ENCODE data around the gene NFATC2IP. TPM values are rescaled to one million over a fixed set of nuclear protein-coding genes. Genes with fewer than 3 reads are reported as not detected.
A peak's percentile ranks its signal among the peaks of the same experiment; 100 is the strongest.
"Not testable (repeated sequence)": the region's sequence is repeated elsewhere in the genome, so short reads cannot be mapped to it uniquely, and the experiment has no call there.

NFATC2IP gene
- total RNA-seq, 2 donors from 2014 or later, result 81.1 to 97.6 TPM

DNA sequence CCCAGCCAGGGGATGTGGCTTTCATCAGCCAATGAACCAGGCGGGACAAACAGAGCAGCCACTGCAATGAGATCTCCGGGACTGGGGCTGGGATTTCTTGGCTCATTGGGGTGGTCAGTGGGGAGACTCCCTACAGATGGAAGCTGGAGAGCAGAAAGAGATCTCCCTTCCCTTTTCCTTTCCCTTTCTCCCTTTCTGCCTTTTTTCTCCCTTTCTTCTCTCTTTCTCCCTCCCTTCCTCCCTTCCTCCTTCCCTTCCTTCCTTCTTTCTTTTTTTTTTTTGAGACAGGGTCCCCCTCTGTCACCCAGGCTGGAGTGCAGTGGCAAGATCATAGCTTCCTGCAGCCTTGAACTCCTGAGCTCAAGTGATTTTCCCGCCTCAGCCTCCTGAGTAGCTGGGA is 48.1 kb downstream of the NFATC2IP start:
- Mint-ChIP-seq H3K4me3 (no peak overlapping the region), H3K27me3 (ENCODE audit: low read depth) (no peaks in the 10 kb centered on the region), H3K27ac (peak overlapping the region; percentile 19), H3K9me3 (no peaks in the 10 kb centered on the region), H3K36me3 (ENCODE audit: insufficient read depth in 2 of 2) (no peaks in the 10 kb centered on the region), H3K4me1 (ENCODE audit: low read depth) (peaks cover 31% of the 10 kb centered on the region)
- DNase-seq (no peak), ATAC-seq (replicated peaks in 1 of 2) (no peak)

DNA sequence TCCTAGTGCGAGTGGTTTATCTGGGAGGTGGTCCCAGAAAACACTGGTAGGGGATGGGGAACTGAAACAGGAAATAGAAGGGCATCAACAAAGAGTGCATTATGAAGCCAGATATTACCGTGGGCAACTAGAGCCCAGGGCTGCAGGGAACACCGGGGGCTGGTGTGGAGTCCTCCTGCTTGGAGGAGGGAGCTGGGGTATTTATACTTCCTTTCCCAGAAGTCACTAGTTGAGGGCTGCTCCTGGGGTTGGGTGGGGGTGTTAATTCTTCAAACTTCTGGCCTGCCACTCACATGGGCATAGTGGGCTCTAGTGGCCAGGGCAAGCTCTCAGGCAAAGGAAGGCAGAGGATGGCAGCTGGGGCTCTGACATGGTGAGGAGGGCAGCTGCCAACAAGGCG is 48.8 kb downstream of the NFATC2IP start:
- peak overlapping the region; percentile 19 for H3K27ac Mint-ChIP-seq
- ATAC-seq (replicated peaks in 1 of 2), result no peak

DNA sequence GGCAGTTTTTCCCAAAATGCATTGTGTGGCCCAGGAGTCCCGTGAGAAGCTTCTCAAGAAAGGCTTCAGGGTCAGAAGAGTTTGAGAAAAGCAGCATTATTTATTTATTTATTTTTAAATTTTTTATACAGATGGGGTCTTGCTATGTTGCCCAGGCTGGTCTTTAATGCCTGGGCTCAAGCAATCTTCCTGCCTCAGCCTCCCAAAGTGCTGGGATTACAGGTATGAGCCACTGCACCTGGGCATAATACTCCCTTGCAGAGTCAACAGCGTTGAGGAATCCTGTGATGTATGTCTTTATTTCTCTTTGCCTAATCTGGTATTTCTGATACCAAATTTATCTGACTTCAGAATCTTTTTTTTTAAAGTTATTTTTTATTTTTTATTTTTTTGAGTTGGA is 49.3 kb downstream of the NFATC2IP start:
- Mint-ChIP-seq H3K4me3 (no peak overlapping the region), H3K27me3 (ENCODE audit: low read depth) (no peaks in the 10 kb centered on the region), H3K36me3 (ENCODE audit: insufficient read depth in 2 of 2) (peaks cover 0 to 2% of the 10 kb centered on the region in 2 donors), H3K4me1 (ENCODE audit: low read depth) (peaks cover 35% of the 10 kb centered on the region), H3K27ac (no peak overlapping the region), H3K9me3 (peaks cover 3% of the 10 kb centered on the region in 2 donors)
- no peak for DNase-seq
- ATAC-seq (replicated peaks in 1 of 2), result no peak

More for the DNA sequence above, 48.8 kb downstream of the NFATC2IP start:
- no peak overlapping the region for H3K4me3 Mint-ChIP-seq
- no peak for DNase-seq
- H3K27me3 Mint-ChIP-seq (ENCODE audit: low read depth), result no peaks in the 10 kb centered on the region
- H3K9me3 Mint-ChIP-seq, result no peaks in the 10 kb centered on the region
- H3K4me1 Mint-ChIP-seq (ENCODE audit: low read depth), result peaks cover 31% of the 10 kb centered on the region
- no peaks in the 10 kb centered on the region for H3K36me3 Mint-ChIP-seq (ENCODE audit: insufficient read depth in 2 of 2)

DNA sequence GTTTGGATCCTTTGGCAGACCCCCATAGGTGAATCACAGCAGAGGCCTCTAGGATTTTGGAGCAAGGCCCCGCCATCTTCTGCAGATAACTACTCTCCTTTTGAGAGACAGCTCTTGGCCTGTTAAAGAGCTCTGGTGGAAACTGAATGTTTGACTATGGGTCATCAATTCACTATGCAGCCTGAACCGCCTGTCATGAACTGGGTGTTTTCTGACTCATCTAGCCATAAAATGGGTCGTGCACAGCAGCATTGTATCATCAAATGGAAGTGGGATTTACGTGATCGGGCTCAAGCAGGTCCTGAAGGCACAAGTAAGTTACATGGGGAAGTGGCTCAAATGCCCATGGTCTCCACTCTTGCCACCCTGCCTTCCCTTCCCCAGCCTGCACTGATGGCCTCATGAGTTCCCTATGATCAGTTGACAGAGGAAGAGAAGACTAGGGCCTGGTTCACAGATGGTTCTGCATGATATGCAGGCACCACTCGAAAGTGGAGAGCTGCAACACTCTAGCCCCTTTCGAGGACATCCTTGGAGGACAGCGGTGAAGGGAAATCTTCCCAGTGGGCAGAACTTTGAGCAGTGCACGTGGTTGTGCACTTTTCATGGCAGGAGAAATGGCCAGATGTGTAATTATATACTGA is 53.9 kb downstream of the NFATC2IP start:
- not testable (repeated sequence) for H3K36me3 Mint-ChIP-seq (ENCODE audit: insufficient read depth in 2 of 2); H3K27me3 Mint-ChIP-seq (ENCODE audit: low read depth); H3K4me3 Mint-ChIP-seq; H3K9me3 Mint-ChIP-seq; DNase-seq; H3K27ac Mint-ChIP-seq; ATAC-seq (replicated peaks in 1 of 2)
- H3K4me1 Mint-ChIP-seq (ENCODE audit: low read depth), result peaks cover 49% of the 10 kb centered on the region

DNA sequence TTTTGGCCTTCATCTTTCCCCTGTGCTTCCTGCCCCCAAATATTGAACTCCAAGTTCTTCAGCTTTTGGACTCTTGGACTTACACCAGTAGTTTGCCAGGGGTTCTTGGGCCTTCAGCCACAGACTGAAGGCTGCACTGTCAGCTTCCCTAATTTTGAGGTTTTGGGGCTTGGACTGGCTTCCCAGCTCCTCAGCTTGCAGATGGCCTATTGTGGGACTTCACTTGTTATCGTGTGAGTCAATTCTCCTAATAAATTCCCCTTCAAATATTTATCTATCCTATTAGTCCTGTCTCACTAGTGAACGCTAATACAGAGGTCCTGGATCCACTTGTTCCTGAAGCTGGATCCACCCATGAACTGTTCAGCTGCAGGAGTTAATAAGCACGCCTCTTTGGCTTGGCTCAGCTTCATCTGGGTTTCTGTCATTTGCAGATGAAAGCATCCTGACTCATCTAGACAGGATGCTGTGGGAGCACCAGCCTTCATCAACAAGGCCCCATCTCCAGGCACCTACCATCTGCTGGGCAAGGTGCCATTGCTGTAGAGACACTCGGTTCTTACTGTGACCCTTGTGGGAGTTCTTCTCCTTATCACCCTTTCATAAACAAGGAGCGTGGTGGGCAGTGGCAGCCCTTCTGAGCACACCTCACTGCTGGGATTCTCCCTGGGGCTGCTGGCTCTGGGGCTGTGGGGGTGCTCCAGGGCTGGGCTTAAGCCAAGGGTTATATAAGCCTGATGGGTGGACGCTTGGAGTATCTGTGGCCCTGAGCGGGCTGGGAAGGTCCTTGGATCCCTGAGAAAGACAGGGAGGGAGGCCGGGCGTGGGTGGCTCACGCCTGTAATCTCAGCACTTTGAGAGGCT is 57.2 kb downstream of the NFATC2IP start:
- peaks cover 77% of the 10 kb centered on the region for H3K4me1 Mint-ChIP-seq (ENCODE audit: low read depth)
- H3K27ac Mint-ChIP-seq, result peak overlapping the region; percentile 81
- H3K9me3 Mint-ChIP-seq, result peaks cover 3 to 6% of the 10 kb centered on the region in 2 donors
- H3K4me3 Mint-ChIP-seq, result peak overlapping the region; percentile 77 to 82
- peak; percentile 81 to 90 for DNase-seq
- ATAC-seq (replicated peaks in 1 of 2), result peak; percentile 92 to 94
- peaks cover 0 to 2% of the 10 kb centered on the region in 2 donors for H3K36me3 Mint-ChIP-seq (ENCODE audit: insufficient read depth in 2 of 2)
- no peaks in the 10 kb centered on the region for H3K27me3 Mint-ChIP-seq (ENCODE audit: low read depth)

DNA sequence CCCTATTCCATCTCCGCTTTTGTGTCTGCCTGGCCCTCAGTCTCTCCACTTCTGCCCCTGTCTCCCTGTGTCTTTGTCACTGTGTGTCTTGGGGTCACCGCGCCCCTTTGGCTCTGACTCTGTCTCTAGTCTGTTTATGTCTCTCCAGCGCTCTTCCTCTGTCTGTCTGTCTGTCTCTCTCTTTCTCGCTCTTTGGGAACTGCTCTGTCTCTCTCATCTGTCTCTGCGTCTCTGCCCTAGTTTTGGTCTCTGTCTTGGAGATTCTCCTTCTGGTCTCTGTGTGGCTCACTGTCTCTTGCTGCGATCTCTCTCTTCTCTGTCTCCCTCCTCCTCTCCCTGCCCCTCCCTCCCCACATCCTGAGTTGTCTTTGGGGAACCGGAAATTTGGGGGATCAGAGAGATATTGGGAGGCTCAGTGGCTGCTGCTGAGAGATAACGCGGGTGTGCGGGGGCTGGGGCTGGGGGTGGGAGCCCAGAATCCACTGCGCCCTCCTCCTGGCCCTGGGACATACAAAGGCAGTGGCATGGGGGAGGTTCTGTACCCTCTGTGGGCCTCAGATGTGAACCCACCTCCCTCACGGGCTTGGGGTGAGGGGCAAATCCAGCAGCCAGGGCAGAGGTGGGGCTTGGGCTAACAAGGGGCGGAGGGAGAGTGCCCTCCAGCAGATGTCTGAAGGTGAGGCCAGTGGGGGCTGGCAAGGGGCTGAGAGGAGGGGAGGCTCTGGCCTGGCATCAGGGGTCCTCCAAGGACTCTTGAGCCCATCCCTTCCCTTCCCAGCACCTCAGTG is 58.5 kb downstream of the NFATC2IP start:
- Mint-ChIP-seq H3K27ac (peak overlapping the region; percentile 63), H3K27me3 (ENCODE audit: low read depth) (no peaks in the 10 kb centered on the region), H3K36me3 (ENCODE audit: insufficient read depth in 2 of 2) (peaks cover 0 to 3% of the 10 kb centered on the region in 2 donors), H3K9me3 (peaks cover 3 to 6% of the 10 kb centered on the region in 2 donors), H3K4me3 (peak overlapping the region; percentile 69 to 82), H3K4me1 (ENCODE audit: low read depth) (peaks cover 86% of the 10 kb centered on the region)
- peak in 1 of 2 donors; percentile 5 for ATAC-seq (replicated peaks in 1 of 2)
- peak in 1 of 2 donors; percentile 39 for DNase-seq

DNA sequence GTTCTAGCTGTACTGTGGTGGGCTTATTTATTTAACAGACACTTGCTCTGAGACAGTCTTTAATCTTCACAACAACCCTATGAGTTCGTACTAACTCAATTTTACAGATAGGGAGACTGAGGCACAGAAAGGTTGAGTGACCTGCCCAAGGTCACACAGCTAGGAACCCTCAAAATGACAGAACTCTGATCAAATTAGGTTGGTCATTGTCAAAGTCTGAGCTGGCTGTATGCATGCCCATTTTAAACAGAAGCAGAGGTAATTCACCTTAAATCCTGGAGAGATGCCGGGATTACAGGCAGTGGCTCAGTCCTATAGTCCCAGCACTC is 59.1 kb downstream of the NFATC2IP start:
- H3K27ac Mint-ChIP-seq, result no peak overlapping the region
- H3K4me3 Mint-ChIP-seq, result peak overlapping the region in 1 of 2 donors; percentile 82
- no peak for DNase-seq
- H3K27me3 Mint-ChIP-seq (ENCODE audit: low read depth), result no peaks in the 10 kb centered on the region
- peaks cover 3 to 7% of the 10 kb centered on the region in 2 donors for H3K36me3 Mint-ChIP-seq (ENCODE audit: insufficient read depth in 2 of 2)
- no peak for ATAC-seq (replicated peaks in 1 of 2)
- peaks cover 86% of the 10 kb centered on the region for H3K4me1 Mint-ChIP-seq (ENCODE audit: low read depth)
- peaks cover 4 to 7% of the 10 kb centered on the region in 2 donors for H3K9me3 Mint-ChIP-seq

DNA sequence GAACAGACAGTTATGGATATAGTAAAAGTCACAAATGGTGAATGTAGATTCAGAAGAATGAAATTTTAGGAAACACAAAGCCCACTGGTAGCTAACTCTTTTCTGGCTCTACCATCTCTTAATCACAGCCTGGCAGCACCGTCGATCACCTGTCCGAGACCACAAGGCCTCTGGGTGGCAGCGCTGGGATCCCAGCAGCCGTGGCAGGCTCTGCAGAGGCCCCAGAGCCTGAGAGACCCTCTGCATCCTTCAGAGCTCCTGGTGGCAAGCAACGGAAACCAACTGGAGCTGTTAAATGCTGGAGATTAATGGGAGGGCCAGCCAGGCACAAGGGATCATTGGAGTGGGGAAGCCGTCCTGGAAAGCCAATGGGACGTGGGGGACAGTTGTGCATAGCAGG is 60.4 kb downstream of the NFATC2IP start:
- Mint-ChIP-seq H3K4me3 (no peak overlapping the region), H3K4me1 (ENCODE audit: low read depth) (peaks cover 84% of the 10 kb centered on the region), H3K9me3 (peaks cover 2 to 4% of the 10 kb centered on the region in 2 donors), H3K27me3 (ENCODE audit: low read depth) (no peaks in the 10 kb centered on the region), H3K27ac (no peak overlapping the region), H3K36me3 (ENCODE audit: insufficient read depth in 2 of 2) (peaks cover 3 to 6% of the 10 kb centered on the region in 2 donors)
- DNase-seq (no peak), ATAC-seq (replicated peaks in 1 of 2) (no peak)

DNA sequence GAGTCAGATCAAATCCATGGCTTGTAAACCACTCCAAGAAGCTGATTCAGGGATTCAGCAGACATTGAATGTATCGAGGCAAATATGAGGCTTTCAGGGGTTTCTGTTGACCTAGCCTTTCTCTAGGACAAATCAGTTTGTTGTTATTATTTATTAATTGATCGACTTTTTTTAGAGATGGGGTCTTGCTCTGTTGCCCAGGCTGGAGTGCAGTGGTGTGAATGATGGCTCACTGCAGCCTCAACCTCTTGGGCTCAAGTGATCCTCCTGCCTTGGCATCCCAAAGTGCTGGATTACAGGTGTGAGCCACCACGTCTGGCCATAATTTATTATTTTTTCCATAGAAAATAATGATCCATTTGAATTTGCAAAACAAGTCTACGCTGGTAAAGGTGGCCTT is 61.1 kb downstream of the NFATC2IP start:
- H3K27me3 Mint-ChIP-seq (ENCODE audit: low read depth), result no peaks in the 10 kb centered on the region
- DNase-seq (no peak), ATAC-seq (replicated peaks in 1 of 2) (no peak)
- H3K27ac Mint-ChIP-seq, result no peak overlapping the region
- H3K4me1 Mint-ChIP-seq (ENCODE audit: low read depth), result peaks cover 88% of the 10 kb centered on the region
- no peak overlapping the region for H3K4me3 Mint-ChIP-seq
- peaks cover 3 to 6% of the 10 kb centered on the region in 2 donors for H3K36me3 Mint-ChIP-seq (ENCODE audit: insufficient read depth in 2 of 2)
- peaks cover 2 to 4% of the 10 kb centered on the region in 2 donors for H3K9me3 Mint-ChIP-seq

DNA sequence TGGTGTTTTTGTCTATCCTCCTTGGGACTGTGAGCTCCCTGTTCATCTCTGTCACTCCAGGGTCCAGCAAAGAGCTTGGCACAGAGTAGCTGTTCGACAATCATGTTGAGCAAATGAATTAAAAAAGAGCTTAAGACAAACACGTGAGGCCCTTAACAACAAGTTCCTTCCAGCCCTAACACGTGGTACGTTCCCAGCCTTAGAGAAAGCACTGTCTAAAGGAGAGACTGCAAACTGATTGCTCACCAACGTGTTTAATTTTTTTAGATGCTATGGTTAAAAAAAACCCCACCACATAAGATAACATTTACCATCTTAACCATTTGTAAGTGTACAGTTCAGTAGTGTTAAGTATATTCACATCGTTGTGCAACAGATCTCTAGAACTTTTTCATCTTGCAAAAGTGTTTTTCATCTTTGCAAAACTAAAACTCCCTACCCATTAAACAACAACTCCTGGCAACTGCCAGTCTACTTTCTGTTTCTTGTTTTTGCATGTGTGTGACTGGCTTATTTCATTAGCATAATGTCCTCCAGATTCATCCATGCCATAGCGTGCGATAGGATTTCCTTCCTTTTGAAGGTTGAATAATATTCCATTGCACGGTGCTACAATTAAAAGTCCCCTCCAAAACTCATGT is 62.3 kb downstream of the NFATC2IP start:
- peak overlapping the region; percentile 83 for H3K27ac Mint-ChIP-seq
- H3K4me3 Mint-ChIP-seq, result peak overlapping the region; percentile 53 to 58
- ATAC-seq (replicated peaks in 1 of 2) (peak; percentile 54 to 67), DNase-seq (peak in 1 of 2 donors; percentile 51)
- peaks cover 85% of the 10 kb centered on the region for H3K4me1 Mint-ChIP-seq (ENCODE audit: low read depth)
- H3K9me3 Mint-ChIP-seq, result peaks cover 2 to 4% of the 10 kb centered on the region in 2 donors
- H3K36me3 Mint-ChIP-seq (ENCODE audit: insufficient read depth in 2 of 2), result peaks cover 3 to 6% of the 10 kb centered on the region in 2 donors
- H3K27me3 Mint-ChIP-seq (ENCODE audit: low read depth), result no peaks in the 10 kb centered on the region

DNA sequence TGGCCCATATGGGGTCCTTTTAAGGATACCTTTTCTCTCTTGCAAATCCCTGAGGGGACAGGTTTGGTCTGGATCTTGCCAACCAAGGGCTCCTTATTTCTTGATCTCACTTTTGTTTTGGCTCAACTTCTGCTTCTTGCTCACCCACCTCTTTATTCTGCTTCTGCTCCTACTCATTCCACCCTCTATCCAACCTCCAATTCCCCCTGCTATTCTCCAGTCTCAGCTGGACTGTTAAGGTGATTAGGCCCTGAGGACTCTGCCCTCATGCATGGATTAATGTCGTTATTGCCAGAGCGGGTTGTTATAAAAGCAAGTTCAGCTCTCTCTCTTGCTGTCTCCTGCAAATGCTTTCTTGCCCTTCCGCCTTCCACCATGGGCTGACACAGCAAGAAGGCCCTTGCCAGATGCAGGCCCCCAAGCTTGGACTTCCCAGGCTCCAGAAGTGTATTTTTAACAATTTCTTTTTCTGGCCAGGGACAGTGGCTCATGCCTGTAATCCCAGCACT is 63.9 kb downstream of the NFATC2IP start:
- Mint-ChIP-seq H3K9me3 (peaks cover 2% of the 10 kb centered on the region in 2 donors), H3K4me1 (ENCODE audit: low read depth) (peaks cover 81% of the 10 kb centered on the region), H3K27me3 (ENCODE audit: low read depth) (no peaks in the 10 kb centered on the region), H3K36me3 (ENCODE audit: insufficient read depth in 2 of 2) (peaks cover 3 to 6% of the 10 kb centered on the region in 2 donors), H3K4me3 (peak overlapping the region in 1 of 2 donors; percentile 44), H3K27ac (no peak overlapping the region)
- peak in 1 of 2 donors; percentile 12 for ATAC-seq (replicated peaks in 1 of 2)
- DNase-seq, result no peak
